MCF 10A (cell line): Measurements from ENCODE around the gene ZNF141. TPM values are rescaled to one million over a fixed set of nuclear protein-coding genes. Genes with fewer than 3 reads are reported as not detected.

Source experiments
- BruUV-seq: library from RNA; stranded (reverse); fragments of 400-500 nt; replicated peaks from 2 replicates; lab custom pipeline; 2021; lab: Mats Ljungman, UMichigan
- CTCF ChIA-PET: fragments of 300-600 bp; sonication (Branson Sonifier 250); formaldehyde crosslinking; extraction: SDS; loops from one replicate; lab custom pipeline; 2021; ENCODE audit warnings: antibody characterized with exemption, inconsistent platforms; lab: Yijun Ruan, JAX
- POLR2A ChIA-PET: fragments of 300-600, 350-650 bp; sonication (Branson Sonifier 250); formaldehyde crosslinking; extraction: SDS; loops from one replicate; lab custom pipeline; 2020; ENCODE audit warnings: antibody characterized with exemption, inconsistent platforms; lab: Yijun Ruan, JAX
- DNase-seq: peaks from one replicate; pipeline ENCODE4 v3.0.0-alpha.2; 2018; ENCODE audit not compliant: unreplicated experiment
- H3K27ac Mint-ChIP-seq: one replicate; pipeline ENCODE4 v1.8.0; 2022; ENCODE audit warnings: mild to moderate bottlenecking, low read depth, mixed read lengths; ENCODE audit not compliant: unreplicated experiment
- H3K27me3 Mint-ChIP-seq: one replicate; pipeline ENCODE4 v1.8.0; 2022; ENCODE audit warnings: mixed read lengths; ENCODE audit not compliant: insufficient read depth, unreplicated experiment
- H3K36me3 Mint-ChIP-seq: one replicate; pipeline ENCODE4 v1.8.0; 2022; ENCODE audit warnings: mild to moderate bottlenecking, moderate library complexity, mixed read lengths; ENCODE audit not compliant: insufficient read depth, unreplicated experiment
- H3K4me1 Mint-ChIP-seq: one replicate; pipeline ENCODE4 v1.8.0; 2022; ENCODE audit warnings: mixed read lengths; ENCODE audit not compliant: insufficient read depth, unreplicated experiment
- H3K4me3 Mint-ChIP-seq: one replicate; pipeline ENCODE4 v1.8.0; 2022; ENCODE audit warnings: mild to moderate bottlenecking, moderate library complexity, mixed read lengths; ENCODE audit not compliant: unreplicated experiment
- H3K9me3 Mint-ChIP-seq: one replicate; pipeline ENCODE4 v1.8.0; 2022; ENCODE audit warnings: mixed read lengths; ENCODE audit not compliant: unreplicated experiment
- intact Hi-C: fragments of 100-400 bp; cut with micrococcal nuclease; formaldehyde crosslinking; loops from 2 replicates; pipeline ENCODE4 v1.14.1; 2022
- total RNA-seq: library from RNA; stranded (reverse); gene quantifications from 2 replicates; pipeline ENCODE4 v1.2.3, GENCODE V29; 2022
- TF ChIP-seq, protein P1 (sequence below): fragments of 200-600 bp; IDR thresholded peaks from one replicate; pipeline ENCODE4 v1.8.0; 2022; ENCODE audit warnings: antibody characterized with exemption, mild to moderate bottlenecking; ENCODE audit not compliant: unreplicated experiment

Gene ZNF141
- total RNA-seq, 1 experiment from 2014 or later = 11.3 TPM

DNA sequence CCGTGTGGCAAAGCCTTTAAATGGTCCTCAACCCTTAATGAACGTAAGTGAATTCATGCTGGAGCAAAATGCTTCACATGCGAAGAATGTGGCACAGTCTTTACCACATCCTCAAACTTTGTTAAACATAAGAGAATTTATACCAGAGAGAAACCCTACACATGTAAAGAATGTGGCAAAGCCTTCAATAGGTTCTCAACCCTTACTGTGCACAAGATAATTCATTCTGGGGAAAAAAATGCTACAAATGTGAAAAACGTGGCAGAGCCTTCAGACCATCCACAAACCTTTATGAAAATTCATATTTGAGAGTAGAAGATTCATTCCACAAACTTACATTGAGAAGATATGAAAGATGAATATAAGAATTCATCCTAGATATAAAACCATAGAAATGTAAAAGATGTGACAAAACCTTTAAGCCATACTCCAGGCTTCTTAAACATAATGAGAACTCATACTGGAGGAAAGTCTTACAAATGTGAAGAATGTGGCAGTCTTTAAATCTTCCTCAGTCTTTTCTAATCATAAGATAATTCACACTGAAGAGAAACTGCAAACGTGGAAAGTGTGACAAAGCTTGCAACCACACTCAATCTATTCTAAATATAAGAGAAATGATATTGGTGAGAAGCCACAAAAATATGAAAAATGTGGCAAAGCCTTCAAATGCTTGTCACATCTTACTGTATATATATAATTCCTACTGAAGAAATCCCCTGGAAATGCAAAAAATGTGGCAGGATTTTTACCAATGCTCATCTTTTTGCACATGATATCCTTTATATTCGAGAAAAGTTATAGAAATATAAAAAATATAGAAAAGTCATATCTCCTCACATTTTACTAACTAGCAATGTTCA, 36.9 kb downstream of the ZNF141 start:
- POLR2A ChIA-PET = no interaction called here
- H3K27ac Mint-ChIP-seq = no peak overlapping the region
- BruUV-seq = no TSS peak
- no peak for DNase-seq
- no peaks in the 10 kb centered on the region for H3K4me1 Mint-ChIP-seq
- TF ChIP-seq, protein P1, sequence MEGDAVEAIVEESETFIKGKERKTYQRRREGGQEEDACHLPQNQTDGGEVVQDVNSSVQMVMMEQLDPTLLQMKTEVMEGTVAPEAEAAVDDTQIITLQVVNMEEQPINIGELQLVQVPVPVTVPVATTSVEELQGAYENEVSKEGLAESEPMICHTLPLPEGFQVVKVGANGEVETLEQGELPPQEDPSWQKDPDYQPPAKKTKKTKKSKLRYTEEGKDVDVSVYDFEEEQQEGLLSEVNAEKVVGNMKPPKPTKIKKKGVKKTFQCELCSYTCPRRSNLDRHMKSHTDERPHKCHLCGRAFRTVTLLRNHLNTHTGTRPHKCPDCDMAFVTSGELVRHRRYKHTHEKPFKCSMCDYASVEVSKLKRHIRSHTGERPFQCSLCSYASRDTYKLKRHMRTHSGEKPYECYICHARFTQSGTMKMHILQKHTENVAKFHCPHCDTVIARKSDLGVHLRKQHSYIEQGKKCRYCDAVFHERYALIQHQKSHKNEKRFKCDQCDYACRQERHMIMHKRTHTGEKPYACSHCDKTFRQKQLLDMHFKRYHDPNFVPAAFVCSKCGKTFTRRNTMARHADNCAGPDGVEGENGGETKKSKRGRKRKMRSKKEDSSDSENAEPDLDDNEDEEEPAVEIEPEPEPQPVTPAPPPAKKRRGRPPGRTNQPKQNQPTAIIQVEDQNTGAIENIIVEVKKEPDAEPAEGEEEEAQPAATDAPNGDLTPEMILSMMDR = no peak
- CTCF ChIA-PET = no interaction called here
- H3K36me3 Mint-ChIP-seq = peaks cover 61% of the 10 kb centered on the region
- no peak overlapping the region for H3K4me3 Mint-ChIP-seq
- no peaks in the 10 kb centered on the region for H3K27me3 Mint-ChIP-seq
- H3K9me3 Mint-ChIP-seq = peaks cover 3% of the 10 kb centered on the region
- intact Hi-C loops = no loop called here

DNA sequence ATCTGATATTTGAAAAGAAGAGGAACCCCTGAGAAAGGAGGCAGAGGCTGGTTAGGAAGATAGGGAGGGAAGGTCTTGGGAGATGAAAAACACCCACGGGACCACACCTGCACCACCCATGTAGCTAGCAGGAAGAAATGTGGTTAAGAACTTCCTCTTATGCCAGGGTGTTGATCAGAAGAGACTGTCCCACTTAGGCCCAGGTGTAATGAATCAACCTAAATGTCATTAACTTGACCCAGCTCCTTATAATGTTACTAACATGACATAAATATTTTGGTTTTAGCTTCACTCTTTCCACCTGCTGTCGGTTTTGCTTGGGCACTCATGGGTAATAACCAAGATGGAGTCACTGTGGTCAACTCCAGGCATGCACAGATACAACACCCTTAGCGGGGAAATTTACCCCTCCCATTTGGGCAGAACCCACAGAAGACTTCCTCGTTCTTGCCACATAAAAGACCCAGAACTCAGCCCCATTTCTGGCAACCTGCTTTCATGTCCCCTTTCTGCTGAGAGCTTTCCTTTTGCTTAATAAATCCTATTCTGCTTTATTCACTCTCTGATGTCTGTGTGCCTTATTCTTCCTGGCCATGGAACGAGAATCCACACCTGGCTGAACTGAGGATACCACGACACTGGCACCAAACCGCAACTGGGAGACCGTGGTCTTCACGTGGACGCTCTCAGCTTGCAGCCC, 46.8 kb downstream of the ZNF141 start:
- H3K27me3 Mint-ChIP-seq = no peaks in the 10 kb centered on the region
- ChIA-PET POLR2A (interaction anchor here (0.6 kb wide), 1 partner anchor 216 kb away, joined by 3 read pairs; no protein-coding TSS in a partner anchor), CTCF (interaction anchor here (0.6 kb wide), 1 partner anchor 9 kb away, joined by 3 read pairs; no protein-coding TSS in a partner anchor)
- no peak overlapping the region for H3K4me3 Mint-ChIP-seq
- peaks cover 7% of the 10 kb centered on the region for H3K36me3 Mint-ChIP-seq
- no peak overlapping the region for H3K27ac Mint-ChIP-seq
- DNase-seq = no peak
- intact Hi-C loops = no loop called here
- no peaks in the 10 kb centered on the region for H3K4me1 Mint-ChIP-seq
- TF ChIP-seq, protein P1 = no peak
- BruUV-seq = no TSS peak
- H3K9me3 Mint-ChIP-seq = peaks cover 28% of the 10 kb centered on the region

- CTCF ChIA-PET = interaction anchor here (0.6 to 1.0 kb wide), 2 partner anchors 9 to 198 kb away, joined by 3 read pairs; no protein-coding TSS in a partner anchor
- no peak for DNase-seq
- H3K4me1 Mint-ChIP-seq = no peaks in the 10 kb centered on the region
- H3K27me3 Mint-ChIP-seq = no peaks in the 10 kb centered on the region
- H3K36me3 Mint-ChIP-seq = peaks cover 7% of the 10 kb centered on the region
- H3K9me3 Mint-ChIP-seq = peaks cover 38% of the 10 kb centered on the region
- intact Hi-C loops = no loop called here
- H3K27ac Mint-ChIP-seq = no peak overlapping the region
- no TSS peak for BruUV-seq
- no peak overlapping the region for H3K4me3 Mint-ChIP-seq
- POLR2A ChIA-PET = interaction anchor here (0.6 kb wide), 1 partner anchor 309 kb away, joined by 3 read pairs; no protein-coding TSS in a partner anchor
- TF ChIP-seq, protein P1 = no peak
Observed at GRCh38 chr4:385934-386707, 48.5 kb downstream of the ZNF141 start.
